ENCODE data around the gene CRISP2. TPM values are rescaled to one million over a fixed set of nuclear protein-coding genes. Genes with fewer than 3 reads are reported as not detected.
"Not testable (repeated sequence)": the region's sequence is repeated elsewhere in the genome, so short reads cannot be mapped to it uniquely, and the experiment has no call there.

Gene CRISP2
- not detected for polyA plus RNA-seq (2012; ENCODE audit: insufficient read depth, insufficient read length)

- no peak within 1 kb of the TSS for H3K4me3 ChIP-seq (ENCODE audit: low read length)
- DNase-seq (ENCODE audit: low read depth, low spot score) = no peak
These were observed at the start of gene CRISP2 for GRCh38 chr6:49713346-49713745. TSS of gene CRISP2 (minus strand) at chr6:49713543. CDS start at chr6:49709196, 4,347 bp downstream.

GRCh38 chr6:49744259-49744658, 30.9 kb upstream of the CRISP2 start, which contains the start of gene CRISP3:
TSS of gene CRISP3 (minus strand) at chr6:49744388. CDS start at chr6:49744367, 21 bp downstream.
- no peak within 1 kb of the TSS for H3K4me3 ChIP-seq (ENCODE audit: low read length)
- no peak for DNase-seq (ENCODE audit: low read depth, low spot score)

- no peak for DNase-seq (ENCODE audit: low read depth, low spot score)
- no peak overlapping the region for H3K4me3 ChIP-seq (ENCODE audit: low read length)
These were observed 30.1 kb upstream of the CRISP2 start for GRCh38 chr6:49743429-49743828.

GRCh38 chr6:49739423-49739822, 26.1 kb upstream of the CRISP2 start:
- no peak for DNase-seq (ENCODE audit: low read depth, low spot score)
- no peak overlapping the region for H3K4me3 ChIP-seq (ENCODE audit: low read length)

- DNase-seq (ENCODE audit: low read depth, low spot score) = no peak
- H3K4me3 ChIP-seq (ENCODE audit: low read length) = no peak overlapping the region
These were observed 22.7 kb upstream of the CRISP2 start for GRCh38 chr6:49736017-49736508.

- no peak for DNase-seq (ENCODE audit: low read depth, low spot score)
- H3K4me3 ChIP-seq (ENCODE audit: low read length) = no peak overlapping the region
These were observed 20.3 kb upstream of the CRISP2 start for GRCh38 chr6:49733680-49734079.

- DNase-seq (ENCODE audit: low read depth, low spot score) = no peak
- no peak overlapping the region for H3K4me3 ChIP-seq (ENCODE audit: low read length)
These were observed 19.4 kb upstream of the CRISP2 start for GRCh38 chr6:49732781-49733180.

- no peak overlapping the region for H3K4me3 ChIP-seq (ENCODE audit: low read length)
- DNase-seq (ENCODE audit: low read depth, low spot score) = no peak
These were observed 16.9 kb upstream of the CRISP2 start for GRCh38 chr6:49730251-49730650.

GRCh38 chr6:49723917-49724316, 10.6 kb upstream of the CRISP2 start:
- H3K4me3 ChIP-seq (ENCODE audit: low read length); DNase-seq (ENCODE audit: low read depth, low spot score): not testable (repeated sequence)

- DNase-seq (ENCODE audit: low read depth, low spot score) = no peak
- no peak overlapping the region for H3K4me3 ChIP-seq (ENCODE audit: low read length)
These were observed 8.0 kb upstream of the CRISP2 start for GRCh38 chr6:49721297-49721696.

- no peak for DNase-seq (ENCODE audit: low read depth, low spot score)
- H3K4me3 ChIP-seq (ENCODE audit: low read length) = no peak overlapping the region
These were observed 7.0 kb upstream of the CRISP2 start for GRCh38 chr6:49720372-49720771.

GRCh38 chr6:49698478-49698877, 14.9 kb downstream of the CRISP2 start:
- DNase-seq (ENCODE audit: low read depth, low spot score) = no peak

GRCh38 chr6:49693512-49693911, 19.8 kb downstream of the CRISP2 start:
- DNase-seq (ENCODE audit: low read depth, low spot score) = no peak
- H3K4me3 ChIP-seq (ENCODE audit: low read length) = no peak overlapping the region

More at GRCh38 chr6:49698478-49698877, 14.9 kb downstream of the CRISP2 start:
- no peak overlapping the region for H3K4me3 ChIP-seq (ENCODE audit: low read length)

GRCh38 chr6:49692534-49692933, 20.8 kb downstream of the CRISP2 start:
- no peak overlapping the region for H3K4me3 ChIP-seq (ENCODE audit: low read length)
- DNase-seq (ENCODE audit: low read depth, low spot score) = no peak

GRCh38 chr6:49676671-49677281, 36.6 kb downstream of the CRISP2 start:
- H3K4me3 ChIP-seq (ENCODE audit: low read length) = no peak overlapping the region
- DNase-seq (ENCODE audit: low read depth, low spot score) = no peak

GRCh38 chr6:49675816-49676215, 37.5 kb downstream of the CRISP2 start:
- H3K4me3 ChIP-seq (ENCODE audit: low read length) = no peak overlapping the region
- no peak for DNase-seq (ENCODE audit: low read depth, low spot score)

GRCh38 chr6:49668083-49668511, 45.2 kb downstream of the CRISP2 start:
- H3K4me3 ChIP-seq (ENCODE audit: low read length) = no peak overlapping the region
- DNase-seq (ENCODE audit: low read depth, low spot score) = no peak

GRCh38 chr6:49666930-49667757, 46.2 kb downstream of the CRISP2 start:
- DNase-seq (ENCODE audit: low read depth, low spot score) = no peak

GRCh38 chr6:49666480-49666879, 46.9 kb downstream of the CRISP2 start:
- no peak overlapping the region for H3K4me3 ChIP-seq (ENCODE audit: low read length)
- DNase-seq (ENCODE audit: low read depth, low spot score) = no peak

More at GRCh38 chr6:49666930-49667757, 46.2 kb downstream of the CRISP2 start:
- no peak overlapping the region for H3K4me3 ChIP-seq (ENCODE audit: low read length)

GRCh38 chr6:49664817-49665216, 48.5 kb downstream of the CRISP2 start:
- DNase-seq (ENCODE audit: low read depth, low spot score) = no peak
- no peak overlapping the region for H3K4me3 ChIP-seq (ENCODE audit: low read length)

All from Jurkat, Clone E6-1 (cell line).